GM19328 (cell line): Measurements from ENCODE around the gene UBE2E3.
"Not testable (repeated sequence)": the region's sequence is repeated elsewhere in the genome, so short reads cannot be mapped to it uniquely, and the experiment has no call there.

Experiments used
- ATAC-seq: cut with Tn5 transposase; IDR thresholded peaks from one replicate; pipeline ENCODE4 v1.9.1; 2021; ENCODE audit warnings: mild to moderate bottlenecking, moderate library complexity; ENCODE audit not compliant: unreplicated experiment

The UBE2E3 gene

GRCh38 chr2:181072486-181073235 lies 92.3 kb downstream of the UBE2E3 start:
- no peak for ATAC-seq

- no peak for ATAC-seq
These were observed 93.5 kb downstream of the UBE2E3 start for GRCh38 chr2:181073896-181074295.

GRCh38 chr2:181074457-181074856 lies 94.1 kb downstream of the UBE2E3 start:
- ATAC-seq: no peak

GRCh38 chr2:181076658-181077057 lies 96.3 kb downstream of the UBE2E3 start:
- no peak for ATAC-seq

- ATAC-seq: peak; percentile 74
These were observed 96.8 kb downstream of the UBE2E3 start for GRCh38 chr2:181077128-181077709.

GRCh38 chr2:181083140-181083539 lies 102.7 kb downstream of the UBE2E3 start:
- ATAC-seq: no peak

GRCh38 chr2:181085734-181086133 lies 105.3 kb downstream of the UBE2E3 start:
- no peak for ATAC-seq

- ATAC-seq: not testable (repeated sequence)
These were observed 111.5 kb downstream of the UBE2E3 start for GRCh38 chr2:181091920-181092319.

GRCh38 chr2:181095486-181095885 lies 115.1 kb downstream of the UBE2E3 start:
- ATAC-seq: no peak

- ATAC-seq: no peak
These were observed 123.3 kb downstream of the UBE2E3 start for GRCh38 chr2:181103659-181104058.

GRCh38 chr2:181104512-181105115 lies 124.2 kb downstream of the UBE2E3 start:
- no peak for ATAC-seq

- no peak for ATAC-seq
These were observed 125.2 kb downstream of the UBE2E3 start for GRCh38 chr2:181105562-181105961.

GRCh38 chr2:181106229-181106628 lies 125.8 kb downstream of the UBE2E3 start:
- no peak for ATAC-seq

- peak; percentile 97 for ATAC-seq
These were observed 126.6 kb downstream of the UBE2E3 start for GRCh38 chr2:181106789-181107627.

GRCh38 chr2:181107628-181107945 lies 127.2 kb downstream of the UBE2E3 start:
- no peak for ATAC-seq

- no peak for ATAC-seq
These were observed 130.7 kb downstream of the UBE2E3 start for GRCh38 chr2:181111059-181111458.

- ATAC-seq: no peak
These were observed 132.5 kb downstream of the UBE2E3 start for GRCh38 chr2:181112916-181113315.
